H9 (cell line): ENCODE results near the gene TYSND1. TPM values are rescaled to one million over a fixed set of nuclear protein-coding genes. Genes with fewer than 3 reads are reported as not detected.
"Not testable (repeated sequence)": the region's sequence is repeated elsewhere in the genome, so short reads cannot be mapped to it uniquely, and the experiment has no call there.

ENCODE experiments used
- DNase-seq: peaks from one replicate; pipeline ENCODE4 v3.0.0-alpha.2; 2017
- H2AFZ ChIP-seq: one replicate; pipeline ENCODE4 v1.6.1; 2013; ENCODE audit warnings: mild to moderate bottlenecking, low read length, control low read depth, moderate library complexity
- H2AK5ac ChIP-seq: 2 replicates; pipeline ENCODE4 v1.6.1; 2013; ENCODE audit warnings: low read length, control low read depth, mixed read lengths; ENCODE audit not compliant: insufficient read length
- H2BK120ac ChIP-seq: one replicate; pipeline ENCODE4 v1.6.1; 2013; ENCODE audit warnings: low read depth, mild to moderate bottlenecking, low read length, control low read depth, inconsistent platforms; ENCODE audit not compliant: poor library complexity, severe bottlenecking
- H2BK12ac ChIP-seq: 2 replicates; pipeline ENCODE4 v1.6.1; 2013; ENCODE audit warnings: low read length, control low read depth, mixed read lengths, low read depth; ENCODE audit not compliant: insufficient read length
- H2BK15ac ChIP-seq: 2 replicates; pipeline ENCODE4 v1.6.1; 2013; ENCODE audit warnings: low read depth, low read length, control low read depth
- H2BK20ac ChIP-seq: one replicate; pipeline ENCODE4 v1.6.1; 2013; ENCODE audit warnings: low read depth, mild to moderate bottlenecking, low read length, control low read depth, inconsistent platforms; ENCODE audit not compliant: poor library complexity, severe bottlenecking
- H2BK5ac ChIP-seq: 2 replicates; pipeline ENCODE4 v1.6.1; 2013; ENCODE audit warnings: low read length, control low read depth, mixed read lengths; ENCODE audit not compliant: insufficient read length
- H3K14ac ChIP-seq: 2 replicates; pipeline ENCODE4 v1.6.1; 2013; ENCODE audit warnings: low read length, control low read depth; ENCODE audit not compliant: insufficient read depth
- H3K18ac ChIP-seq: 2 replicates; pipeline ENCODE4 v1.6.1; 2013; ENCODE audit warnings: low read depth, mild to moderate bottlenecking, mixed read lengths, low read length, control low read depth; ENCODE audit not compliant: insufficient read length
- H3K23ac ChIP-seq: 2 replicates; pipeline ENCODE4 v1.6.1; 2013; ENCODE audit warnings: low read length, control low read depth, mixed read lengths, low read depth; ENCODE audit not compliant: insufficient read length
- H3K23me2 ChIP-seq: 2 replicates; pipeline ENCODE4 v1.6.1; 2013; ENCODE audit warnings: low read depth, mild to moderate bottlenecking, mixed read lengths, low read length, control low read depth; ENCODE audit not compliant: insufficient read length, poor library complexity, severe bottlenecking
- H3K27ac ChIP-seq: 2 replicates; pipeline ENCODE4 v1.5.1; 2013; ENCODE audit warnings: low read length, control low read depth, mixed read lengths, low read depth; ENCODE audit not compliant: insufficient read length
- H3K27me3 ChIP-seq: 2 replicates; pipeline ENCODE4 v1.6.1; 2013; ENCODE audit warnings: low read length, control low read depth, inconsistent platforms; ENCODE audit not compliant: insufficient read depth
- H3K4ac ChIP-seq: 2 replicates; pipeline ENCODE4 v1.6.1; 2013; ENCODE audit warnings: low read depth, mild to moderate bottlenecking, control low read depth, inconsistent platforms, low read length, moderate library complexity
- H3K4me1 ChIP-seq: 2 replicates; pipeline ENCODE4 v1.6.1; 2013; ENCODE audit warnings: low read length, control low read depth, inconsistent platforms; ENCODE audit not compliant: insufficient read depth
- H3K4me2 ChIP-seq: 2 replicates; pipeline ENCODE4 v1.6.1; 2013; ENCODE audit warnings: low read length, control low read depth, mixed read lengths; ENCODE audit not compliant: insufficient read length, insufficient read depth
- H3K56ac ChIP-seq: 2 replicates; pipeline ENCODE4 v1.6.1; 2013; ENCODE audit warnings: low read depth, mild to moderate bottlenecking, mixed read lengths, low read length, control low read depth; ENCODE audit not compliant: insufficient read length
- H3K79me1 ChIP-seq: 2 replicates; pipeline ENCODE4 v1.6.1; 2013; ENCODE audit warnings: low read depth, mild to moderate bottlenecking, moderate library complexity, low read length, control low read depth, inconsistent platforms; ENCODE audit not compliant: insufficient read depth, poor library complexity, severe bottlenecking
- H3K79me2 ChIP-seq: 2 replicates; pipeline ENCODE4 v1.6.1; 2013; ENCODE audit warnings: low read length, control low read depth, inconsistent platforms; ENCODE audit not compliant: insufficient read depth
- H3K9ac ChIP-seq: 2 replicates; pipeline ENCODE4 v1.6.1; 2013; ENCODE audit warnings: low read length, control low read depth, mixed read lengths; ENCODE audit not compliant: insufficient read length; ENCODE audit errors: extremely low read depth
- H3K9me3 ChIP-seq: one replicate; pipeline ENCODE4 v1.6.1; 2013; ENCODE audit warnings: low read depth, low read length, inconsistent platforms; ENCODE audit not compliant: control insufficient read depth
- H3T11ph ChIP-seq: one replicate; pipeline ENCODE4 v1.6.1; 2013; ENCODE audit warnings: mild to moderate bottlenecking, low read length, control low read depth, inconsistent platforms
- H4K20me1 ChIP-seq: one replicate; pipeline ENCODE4 v1.6.1; 2013; ENCODE audit not compliant: control insufficient read depth, insufficient read length, insufficient read depth
- H4K5ac ChIP-seq: 2 replicates; pipeline ENCODE4 v1.6.1; 2013; ENCODE audit warnings: low read depth, mild to moderate bottlenecking, mixed read lengths, low read length, control low read depth; ENCODE audit not compliant: insufficient read length
- H4K8ac ChIP-seq: replicated peaks from 2 replicates; pipeline ENCODE4 v1.6.1; 2013; ENCODE audit warnings: low read length, control low read depth, mixed read lengths, low read depth; ENCODE audit not compliant: insufficient read length
- H4K91ac ChIP-seq: 2 replicates; pipeline ENCODE4 v1.6.1; 2013; ENCODE audit warnings: low read depth, mild to moderate bottlenecking, moderate library complexity, mixed read lengths, low read length, control low read depth; ENCODE audit not compliant: insufficient read length
- H3K27ac Mint-ChIP-seq, 3 experiments: 2 replicates in 2 of 3; 3 replicates in 1 of 3; pipeline ENCODE4 v1.8.0; 2020 to 2021; ENCODE audit warnings: mixed read lengths in 3 of 3, mild to moderate bottlenecking in 1 of 3, moderate library complexity in 1 of 3
- H3K27me3 Mint-ChIP-seq: 2 replicates; pipeline ENCODE4 v1.8.0; 2021; ENCODE audit warnings: low read depth, mild to moderate bottlenecking, moderate library complexity, mixed read lengths
- H3K36me3 Mint-ChIP-seq, 3 experiments: 2 replicates in 2 of 3; 3 replicates in 1 of 3; pipeline ENCODE4 v1.8.0; 2020 to 2021; ENCODE audit warnings: low read depth in 3 of 3, mixed read lengths in 3 of 3; ENCODE audit not compliant: insufficient read depth in 1 of 3
- H3K4me1 Mint-ChIP-seq, 2 experiments: 2 replicates each; pipeline ENCODE4 v1.8.0; 2020; ENCODE audit warnings: mixed read lengths in 2 of 2
- H3K4me3 Mint-ChIP-seq, 2 experiments: 2 replicates in 1 of 2; 3 replicates in 1 of 2; pipeline ENCODE4 v1.8.0; 2020 to 2021; ENCODE audit warnings: mild to moderate bottlenecking in 2 of 2, mixed read lengths in 2 of 2, moderate library complexity in 1 of 2
- H3K9me3 Mint-ChIP-seq, 2 experiments: 2 replicates in 1 of 2; 3 replicates in 1 of 2; pipeline ENCODE4 v1.8.0; 2020; ENCODE audit warnings: mild to moderate bottlenecking in 2 of 2, mixed read lengths in 2 of 2, moderate library complexity in 1 of 2
- WGBS: extraction: QIAGEN DNeasy Blood & Tissue Kit; methylation state at CpG from one replicate; pipeline ENCODE4 v1.1.7; 2013; ENCODE audit warnings: missing lambda C conversion rate, low lambda C conversion rate, mixed read lengths; ENCODE audit not compliant: insufficient read length; ENCODE audit errors: extremely low coverage; 5-methylcytosine and 5-hydroxymethylcytosine counted together
- total RNA-seq: library from RNA; stranded (reverse); gene quantifications from 2 replicates; pipeline ENCODE4 v1.2.1, GENCODE V29; 2021
- TF ChIP-seq, protein P1 (sequence below): fragments of 200-600 bp; sonication (generic); conservative IDR thresholded peaks from 3 replicates; pipeline ENCODE4 v1.8.0; 2021; ENCODE audit warnings: antibody characterized with exemption, mild to moderate bottlenecking

The TYSND1 gene
- total RNA-seq, 1 experiment from 2014 or later: 12.8 TPM

GRCh38 chr10:70101668-70102067 lies 44.8 kb downstream of the TYSND1 start:
- H3K27ac Mint-ChIP-seq: no peak overlapping the region
- peaks cover 4% of the 10 kb centered on the region; the same call in 1 of the 2 replicates for H3K27me3 Mint-ChIP-seq
- no peak for DNase-seq
- Histone ChIP-seq H3K56ac (no peak overlapping the region), H3K18ac (no peak overlapping the region), H3K4ac (no peak overlapping the region), H4K20me1 (no peaks in the 10 kb centered on the region), H3K79me1 (no peaks in the 10 kb centered on the region), H2BK120ac (no peak overlapping the region), H3K9ac (no peak overlapping the region), H3K14ac (no peak overlapping the region), H3K27me3 (no peaks in the 10 kb centered on the region), H3K4me1 (no peaks in the 10 kb centered on the region), H3K79me2 (no peaks in the 10 kb centered on the region), H2BK20ac (no peak overlapping the region), H2BK15ac (no peak overlapping the region), H3K23me2 (no peaks in the 10 kb centered on the region), H2BK12ac (no peak overlapping the region), H2BK5ac (no peak overlapping the region), H4K91ac (no peak overlapping the region), H3K9me3 (no peaks in the 10 kb centered on the region), H3K23ac (no peak overlapping the region), H4K5ac (no peak overlapping the region), H4K8ac (no peak overlapping the region), H3K4me2 (no peak overlapping the region), H2AFZ (no peak overlapping the region), H3T11ph (no peak overlapping the region), H3K27ac (no peak overlapping the region), H2AK5ac (no peak overlapping the region)
- H3K9me3 Mint-ChIP-seq: no peaks in the 10 kb centered on the region
- WGBS: no CpG with 5 or more reads among the region's 3 CpGs
- TF ChIP-seq, protein P1, sequence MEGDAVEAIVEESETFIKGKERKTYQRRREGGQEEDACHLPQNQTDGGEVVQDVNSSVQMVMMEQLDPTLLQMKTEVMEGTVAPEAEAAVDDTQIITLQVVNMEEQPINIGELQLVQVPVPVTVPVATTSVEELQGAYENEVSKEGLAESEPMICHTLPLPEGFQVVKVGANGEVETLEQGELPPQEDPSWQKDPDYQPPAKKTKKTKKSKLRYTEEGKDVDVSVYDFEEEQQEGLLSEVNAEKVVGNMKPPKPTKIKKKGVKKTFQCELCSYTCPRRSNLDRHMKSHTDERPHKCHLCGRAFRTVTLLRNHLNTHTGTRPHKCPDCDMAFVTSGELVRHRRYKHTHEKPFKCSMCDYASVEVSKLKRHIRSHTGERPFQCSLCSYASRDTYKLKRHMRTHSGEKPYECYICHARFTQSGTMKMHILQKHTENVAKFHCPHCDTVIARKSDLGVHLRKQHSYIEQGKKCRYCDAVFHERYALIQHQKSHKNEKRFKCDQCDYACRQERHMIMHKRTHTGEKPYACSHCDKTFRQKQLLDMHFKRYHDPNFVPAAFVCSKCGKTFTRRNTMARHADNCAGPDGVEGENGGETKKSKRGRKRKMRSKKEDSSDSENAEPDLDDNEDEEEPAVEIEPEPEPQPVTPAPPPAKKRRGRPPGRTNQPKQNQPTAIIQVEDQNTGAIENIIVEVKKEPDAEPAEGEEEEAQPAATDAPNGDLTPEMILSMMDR: no peak
- H3K4me3 Mint-ChIP-seq: no peak overlapping the region
- H3K36me3 Mint-ChIP-seq: peaks cover 4 to 22% (median 7%) of the 10 kb centered on the region in 3 experiments; a peak in 5 of 7 replicates
- H3K4me1 Mint-ChIP-seq: peaks cover 8% of the 10 kb centered on the region in 2 experiments

DNA sequence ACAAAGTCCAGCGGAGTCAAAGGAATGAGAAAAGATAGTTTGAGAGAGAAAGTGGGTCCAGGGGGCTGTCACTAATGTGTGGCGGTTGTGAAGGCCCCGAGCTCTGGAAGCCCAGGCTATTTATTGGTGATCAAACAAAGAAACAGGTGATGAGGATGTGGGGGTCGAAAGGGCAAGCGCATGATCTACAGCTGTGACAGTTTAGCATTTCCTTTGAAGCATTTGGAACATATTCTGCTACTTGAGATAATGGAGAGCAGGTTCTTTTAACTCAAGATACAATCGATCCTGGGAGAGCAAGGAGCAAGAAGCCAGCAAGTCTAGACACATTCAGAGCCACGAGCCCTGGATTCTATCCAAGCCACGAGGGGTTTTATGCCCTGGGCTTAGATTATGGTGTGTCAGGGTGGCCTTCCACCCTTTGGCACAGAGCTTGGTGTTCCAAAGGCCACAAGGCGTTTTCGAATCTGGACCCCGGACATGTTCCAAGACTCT lies 45.4 kb downstream of the TYSND1 start:
- not testable (repeated sequence) for H3T11ph ChIP-seq, H3K9me3 Mint-ChIP-seq, H3K27ac ChIP-seq, H3K4ac ChIP-seq, H2BK20ac ChIP-seq, H3K4me1 Mint-ChIP-seq, H3K4me1 ChIP-seq, H3K4me2 ChIP-seq, H3K79me1 ChIP-seq, H2BK15ac ChIP-seq, H3K23me2 ChIP-seq, H3K27me3 ChIP-seq, H3K4me3 Mint-ChIP-seq, H4K91ac ChIP-seq, H4K8ac ChIP-seq, H3K27me3 Mint-ChIP-seq, H4K20me1 ChIP-seq, H2BK120ac ChIP-seq, H3K9ac ChIP-seq, H3K23ac ChIP-seq, H2BK5ac ChIP-seq, H3K56ac ChIP-seq, DNase-seq, H3K18ac ChIP-seq, H3K79me2 ChIP-seq, H2AK5ac ChIP-seq, H2AFZ ChIP-seq, H3K27ac Mint-ChIP-seq, H2BK12ac ChIP-seq, H3K14ac ChIP-seq, H3K9me3 ChIP-seq, H4K5ac ChIP-seq
- no CpG with 5 or more reads among the region's 11 CpGs for WGBS
- H3K36me3 Mint-ChIP-seq: peaks cover 4 to 23% (median 7%) of the 10 kb centered on the region in 3 experiments; a peak in 5 of 7 replicates
